Activated T-cell treated with anti-CD3 and anti-CD28 coated beads for 4 hours (primary cell): ENCODE data around the gene C19orf47.
"Not testable (repeated sequence)": the region's sequence is repeated elsewhere in the genome, so short reads cannot be mapped to it uniquely, and the experiment has no call there.

Experiments used
- DNase-seq: peaks from one replicate; pipeline ENCODE4 v3.0.0-alpha.2; 2020

The C19orf47 gene

DNA sequence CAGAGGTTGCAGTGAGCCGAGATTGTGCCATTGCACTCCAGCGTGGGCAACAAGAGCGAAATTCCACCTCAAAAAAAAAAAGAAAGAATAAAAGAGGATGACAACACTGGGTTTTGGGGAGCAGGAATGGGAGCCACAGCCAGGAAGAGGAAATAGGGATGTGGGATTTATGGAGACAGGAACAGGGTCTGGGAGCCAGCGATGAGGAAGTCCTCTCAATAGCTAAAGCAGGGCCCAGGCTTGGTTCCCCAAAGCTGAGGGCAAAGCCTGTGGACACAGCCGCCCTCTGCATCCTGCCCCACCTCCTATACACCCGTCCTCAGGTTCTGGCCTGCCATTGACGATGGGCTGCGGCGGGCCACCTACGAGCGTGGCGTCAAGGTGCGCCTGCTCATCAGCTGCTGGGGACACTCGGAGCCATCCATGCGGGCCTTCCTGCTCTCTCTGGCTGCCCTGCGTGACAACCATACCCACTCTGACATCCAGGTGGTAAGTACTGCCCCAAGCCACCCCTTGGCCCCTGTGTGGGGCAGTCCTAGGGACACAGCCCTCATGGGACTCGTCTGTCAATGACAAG is 28.2 kb upstream of the C19orf47 start:
- no peak for DNase-seq

- no peak for DNase-seq
Measured at GRCh38 chr19:40374084-40374483, 25.9 kb upstream of the C19orf47 start.

DNA sequence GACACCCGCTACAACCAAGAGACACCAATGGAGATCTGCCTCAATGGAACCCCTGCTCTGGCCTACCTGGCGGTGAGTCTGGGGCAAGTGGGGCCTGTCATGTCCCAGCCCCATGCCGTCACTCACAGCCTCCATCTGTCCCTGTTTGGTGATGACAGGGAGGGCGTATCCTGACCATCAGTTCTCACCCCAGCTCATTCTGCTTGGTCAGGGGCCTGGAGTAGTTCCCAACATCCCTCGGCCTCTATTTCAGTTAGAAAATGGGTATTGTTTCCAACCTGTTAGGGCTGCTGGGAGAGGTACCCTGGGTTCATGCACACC is 23.6 kb upstream of the C19orf47 start:
- DNase-seq = no peak

DNA sequence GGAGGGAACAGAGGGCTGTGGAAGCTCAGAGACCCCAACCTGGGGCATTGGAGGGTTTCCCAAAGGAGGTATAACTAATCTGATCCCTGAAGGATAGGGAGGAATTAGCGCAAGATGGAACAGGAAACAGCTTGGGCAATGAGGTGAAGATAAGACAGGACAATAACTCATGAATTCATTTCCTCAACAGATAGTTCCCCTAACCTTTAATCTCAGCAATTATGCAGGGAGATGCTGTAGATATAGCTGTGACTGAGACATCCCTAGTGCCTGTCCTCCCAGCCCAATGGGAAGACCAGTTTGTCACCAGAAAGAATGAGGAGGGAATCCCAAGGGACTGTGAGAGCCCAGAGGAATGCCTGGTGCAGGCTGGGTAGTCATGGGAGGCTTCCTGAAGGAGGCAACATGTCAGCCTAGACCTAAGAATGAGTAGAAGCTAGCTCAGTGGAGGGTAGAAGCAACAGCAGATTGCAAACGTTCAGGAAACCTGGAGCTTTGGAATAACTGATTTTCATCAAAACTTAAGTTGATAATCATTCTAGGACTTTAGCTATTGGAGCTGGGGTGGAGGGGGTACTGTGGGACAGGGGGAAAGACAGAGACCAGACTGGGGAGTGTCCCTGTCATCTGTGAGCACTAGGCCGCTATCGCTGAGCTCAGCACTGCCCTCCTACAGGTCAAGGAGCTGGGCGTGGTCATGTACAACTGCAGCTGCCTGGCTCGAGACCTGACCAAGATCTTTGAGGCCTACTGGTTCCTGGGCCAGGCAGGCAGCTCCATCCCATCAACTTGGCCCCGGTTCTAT is 23.0 kb upstream of the C19orf47 start:
- no peak for DNase-seq

- not testable (repeated sequence) for DNase-seq
Measured at GRCh38 chr19:40370253-40370652, 22.1 kb upstream of the C19orf47 start.

DNA sequence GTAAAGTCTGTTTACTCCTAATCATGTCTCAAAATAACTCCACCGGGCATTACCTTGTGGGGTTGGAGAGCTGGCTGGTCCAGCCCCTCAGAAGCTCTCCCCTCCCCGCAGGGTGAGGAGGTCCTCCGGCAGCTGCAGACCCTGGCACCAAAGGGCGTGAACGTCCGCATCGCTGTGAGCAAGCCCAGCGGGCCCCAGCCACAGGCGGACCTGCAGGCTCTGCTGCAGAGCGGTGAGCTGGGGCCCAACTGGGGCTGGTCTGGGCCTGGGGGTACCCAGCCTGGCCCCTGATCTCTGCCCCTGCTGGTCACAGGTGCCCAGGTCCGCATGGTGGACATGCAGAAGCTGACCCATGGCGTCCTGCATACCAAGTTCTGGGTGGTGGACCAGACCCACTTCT is 21.6 kb upstream of the C19orf47 start:
- no peak for DNase-seq

DNA sequence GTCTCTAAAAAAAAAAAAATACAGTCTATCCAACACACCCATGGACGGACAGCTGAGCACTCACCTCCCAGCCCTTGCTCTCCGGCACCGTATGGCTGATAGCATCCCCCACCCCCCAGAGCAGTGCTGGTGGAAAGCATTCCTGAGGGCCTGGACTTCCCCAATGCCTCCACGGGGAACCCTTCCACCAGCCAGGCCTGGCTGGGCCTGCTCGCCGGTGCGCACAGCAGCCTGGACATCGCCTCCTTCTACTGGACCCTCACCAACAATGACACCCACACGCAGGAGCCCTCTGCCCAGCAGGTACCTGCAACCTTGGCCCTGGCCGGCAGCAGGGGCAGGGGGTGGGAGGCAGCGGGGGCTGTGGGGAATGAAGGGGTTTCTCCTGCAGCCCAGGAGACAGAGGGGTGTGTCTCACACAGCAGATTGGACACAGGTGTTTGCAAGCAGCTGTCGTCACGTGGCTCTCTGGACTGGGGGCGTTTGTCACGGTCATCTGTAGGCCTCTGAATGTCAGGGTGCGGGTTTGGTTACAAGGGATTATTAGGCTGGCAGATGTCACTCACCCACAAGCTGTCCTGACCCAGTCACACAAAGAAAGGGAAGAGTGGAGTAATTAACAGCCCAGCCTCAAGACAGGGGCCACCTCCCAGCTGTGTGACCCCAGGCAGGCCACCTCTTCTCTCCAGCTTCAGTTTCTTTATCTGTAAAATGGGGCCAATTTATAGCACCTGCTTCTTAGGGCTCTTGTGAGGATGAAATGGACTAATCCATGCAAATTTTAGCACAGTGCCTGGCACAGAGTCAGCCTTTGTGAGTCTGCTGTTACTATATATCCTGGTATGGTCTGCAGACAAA is 19.6 kb upstream of the C19orf47 start:
- no peak for DNase-seq

- no peak for DNase-seq
Measured at GRCh38 chr19:40366697-40367561, 18.7 kb upstream of the C19orf47 start.

- DNase-seq = no peak
Measured at GRCh38 chr19:40365613-40366401, 17.6 kb upstream of the C19orf47 start.

DNA sequence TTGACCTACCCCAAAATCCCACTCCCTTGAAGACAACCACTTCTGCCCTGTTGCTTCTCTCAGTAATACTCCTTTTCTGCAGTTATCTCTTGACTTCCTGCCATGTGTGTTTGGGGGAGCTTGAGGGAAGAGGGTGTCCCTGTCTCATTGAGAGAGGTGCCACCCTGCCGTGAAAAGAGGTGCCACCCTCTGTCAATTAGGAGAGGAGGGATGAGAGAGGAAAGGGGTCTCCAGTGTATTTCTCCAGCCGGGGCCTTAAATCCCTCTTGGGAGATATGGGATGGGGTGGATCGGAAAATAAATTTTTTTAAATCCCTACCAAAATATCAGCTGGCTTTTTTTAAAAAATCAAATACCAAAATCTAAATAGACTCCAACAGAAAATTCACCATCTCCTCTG is 16.8 kb upstream of the C19orf47 start:
- no peak for DNase-seq

DNA sequence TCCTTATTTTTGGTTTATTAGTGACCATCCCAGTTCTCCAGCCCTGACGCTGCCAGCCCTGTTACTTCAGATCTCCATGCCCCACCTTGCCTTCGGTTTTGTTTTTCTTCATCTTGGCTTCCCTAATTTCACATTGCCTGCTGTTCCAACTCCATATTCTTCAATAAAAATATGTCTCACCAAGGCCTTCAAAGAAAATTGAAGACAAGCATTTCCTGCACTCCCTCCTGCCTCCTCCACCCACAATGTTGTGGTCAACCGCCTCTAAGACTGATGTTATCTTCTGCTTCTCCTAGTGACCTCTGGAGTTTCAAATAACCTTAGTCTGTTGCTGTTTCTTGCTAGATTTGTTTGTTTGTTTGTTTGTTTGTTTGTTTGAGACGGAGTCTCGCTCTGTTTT is 14.9 kb upstream of the C19orf47 start:
- no peak for DNase-seq

- DNase-seq = no peak
Measured at GRCh38 chr19:40362160-40362559, 14.0 kb upstream of the C19orf47 start.

DNA sequence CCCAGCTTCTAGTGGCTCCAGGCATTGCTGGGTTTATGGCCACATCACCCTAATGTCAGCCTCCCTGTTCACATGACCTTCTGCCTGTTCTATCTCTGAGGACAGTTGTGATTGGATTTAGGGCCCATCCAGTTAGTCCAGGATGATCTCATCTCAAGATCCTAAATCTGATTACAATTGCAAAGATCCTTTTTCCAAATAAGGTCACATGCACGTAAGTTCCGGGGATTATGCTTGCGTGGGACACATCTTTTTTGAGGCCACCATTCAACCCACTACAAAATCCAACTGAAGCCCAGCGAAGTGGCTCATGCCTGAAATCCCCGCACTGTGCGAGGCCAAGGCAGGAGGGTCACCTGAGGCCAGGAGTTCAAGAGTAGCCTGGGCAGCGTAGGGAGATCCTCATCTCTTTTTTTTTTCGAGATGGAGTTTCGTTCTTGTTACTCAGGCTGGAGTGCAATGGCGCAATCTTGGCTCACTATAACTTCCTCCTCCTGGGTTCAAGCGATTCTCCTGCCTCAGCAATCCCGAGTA is 12.6 kb upstream of the C19orf47 start:
- DNase-seq = no peak

DNA sequence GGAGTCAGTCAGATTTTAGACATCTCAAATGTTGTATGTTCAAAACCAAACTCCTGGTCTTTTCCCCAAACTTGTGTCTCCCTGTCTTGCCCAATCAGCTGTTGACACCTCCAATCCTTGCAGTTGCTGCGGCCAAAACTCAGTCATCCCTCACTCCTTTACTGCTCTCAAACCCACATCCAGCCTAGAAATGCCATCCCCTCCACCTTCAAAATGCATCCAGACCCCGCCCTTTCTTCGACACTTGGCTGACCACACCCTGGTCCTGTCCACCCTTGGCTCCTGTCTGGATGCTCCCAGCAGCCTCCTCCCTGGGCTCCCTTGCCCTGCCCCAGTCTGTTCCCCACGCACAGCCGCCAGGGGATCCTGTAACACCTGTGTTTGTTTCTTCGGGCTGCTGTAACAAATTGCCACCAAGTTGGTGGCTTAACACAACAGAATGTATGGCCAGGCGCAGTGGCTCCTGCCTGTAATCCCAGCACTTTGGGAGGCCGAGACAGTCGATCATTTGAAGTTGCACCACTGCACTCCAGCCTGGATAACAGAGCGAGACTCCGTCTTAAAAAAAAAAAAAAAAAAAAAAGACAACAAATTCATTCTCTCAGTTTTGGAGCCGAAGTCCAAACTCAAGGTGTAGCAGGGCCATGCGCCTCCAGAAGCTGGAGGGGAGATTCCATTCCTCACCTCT is 12.0 kb upstream of the C19orf47 start:
- no peak for DNase-seq

- DNase-seq = no peak
Measured at GRCh38 chr19:40358773-40359172, 10.6 kb upstream of the C19orf47 start.

DNA sequence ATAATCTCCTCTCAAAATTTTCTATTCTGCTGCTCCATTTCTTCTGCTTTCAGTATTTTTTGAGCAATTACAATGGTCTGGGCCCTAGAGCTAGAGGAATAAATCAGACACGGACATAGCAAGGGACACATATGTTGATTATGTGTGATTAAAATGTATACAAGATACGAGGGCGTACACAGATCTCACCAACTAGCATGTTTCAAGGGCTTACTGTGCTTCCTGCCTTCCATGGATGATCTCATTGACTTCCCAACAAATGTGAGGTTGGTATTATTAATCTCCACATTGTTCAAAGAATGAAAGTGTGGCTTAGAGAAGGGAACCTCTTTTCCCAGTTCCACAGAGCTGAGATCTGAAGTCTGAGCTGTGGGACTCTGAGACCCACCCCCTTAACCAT is 9.4 kb upstream of the C19orf47 start:
- no peak for DNase-seq

DNA sequence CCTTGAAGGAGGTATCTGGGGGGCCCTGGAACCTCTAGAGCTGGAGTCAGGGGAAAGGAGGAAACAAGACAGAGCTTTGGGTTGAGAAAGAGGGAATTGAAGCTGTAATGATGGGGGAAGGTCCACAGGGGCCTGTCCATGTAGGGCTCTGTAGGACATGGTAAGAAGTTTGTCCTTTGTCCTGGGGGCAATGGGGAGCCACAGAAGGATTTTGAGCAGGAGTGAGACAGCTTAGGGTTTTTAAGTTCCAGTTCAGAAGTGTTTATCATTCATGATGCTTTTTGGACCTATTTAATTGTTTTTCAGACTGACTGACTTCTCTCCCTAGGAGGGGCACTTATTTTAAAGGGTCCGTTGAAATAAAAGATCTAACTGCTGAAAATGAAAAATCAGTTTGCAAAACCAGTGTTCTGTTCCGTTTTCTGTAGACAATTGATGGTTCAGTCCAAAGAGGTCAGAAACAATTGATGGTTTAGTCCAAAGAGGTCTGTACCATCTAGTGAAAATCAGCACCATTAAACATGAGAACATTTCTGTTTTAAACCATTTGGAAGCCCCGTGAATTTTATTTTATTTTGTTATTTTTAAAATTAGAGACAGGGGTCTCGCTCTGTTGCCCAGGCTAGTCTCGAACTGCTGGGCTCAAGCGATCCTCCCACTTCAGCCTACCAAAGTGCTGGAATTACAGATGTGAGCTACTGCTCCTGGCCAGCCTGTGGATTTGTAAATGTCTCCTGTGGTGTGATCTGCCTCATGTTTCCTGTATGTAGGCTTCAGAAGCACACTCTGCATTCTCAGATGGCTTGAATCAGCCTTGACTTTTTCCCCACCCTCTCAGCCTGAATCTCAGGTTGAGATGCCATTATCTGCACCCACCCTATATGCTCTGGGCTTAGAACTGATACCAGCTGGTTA is 8.7 kb upstream of the C19orf47 start:
- no peak for DNase-seq

DNA sequence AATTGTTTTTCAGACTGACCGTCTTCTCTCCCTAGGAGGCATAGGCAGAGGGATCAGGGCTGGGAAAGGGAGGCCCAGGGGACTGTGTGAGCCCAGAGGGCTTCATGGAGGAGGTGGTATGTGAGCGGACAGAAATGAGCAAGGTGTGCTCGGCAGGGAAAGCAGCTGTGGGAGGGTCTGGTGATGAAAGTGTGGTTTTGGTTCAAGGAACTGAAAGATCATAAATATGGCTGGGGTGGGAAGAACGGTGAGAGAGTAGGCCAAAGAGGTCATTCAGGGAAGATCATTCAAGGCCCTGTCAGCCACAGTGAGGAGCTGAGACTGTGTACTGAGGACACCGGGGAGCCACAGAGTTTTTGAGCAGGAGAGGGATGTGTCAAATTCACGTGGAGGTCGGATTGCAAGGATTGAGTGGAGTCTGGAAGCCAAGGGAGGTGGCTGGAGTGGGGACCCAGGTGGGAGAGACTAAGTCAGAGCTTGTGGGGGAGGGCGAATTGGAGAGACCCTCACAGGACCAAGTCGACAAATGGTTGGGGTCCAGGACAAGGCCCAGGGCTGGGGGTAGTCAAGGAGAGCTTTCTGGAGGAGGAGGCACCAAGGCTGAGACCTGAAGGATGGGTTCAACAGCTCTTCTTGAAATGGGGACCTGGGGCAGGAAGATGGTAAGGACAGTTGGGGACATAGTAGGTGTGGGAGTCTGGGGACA is 7.9 kb upstream of the C19orf47 start:
- no peak for DNase-seq

- no peak for DNase-seq
Measured at GRCh38 chr19:40348961-40349507, 837 bp upstream of the C19orf47 start.
